GM18517 (cell line): ENCODE data around the gene ATP12A.

ENCODE experiments used
- ATAC-seq: cut with Tn5 transposase; IDR thresholded peaks from one replicate; pipeline ENCODE4 v1.9.1; 2021; ENCODE audit warnings: mild to moderate bottlenecking, moderate library complexity; ENCODE audit not compliant: unreplicated experiment

ATP12A gene

GRCh38 chr13:24662195-24663088 is 17.8 kb upstream of the ATP12A start:
- no peak for ATAC-seq

- ATAC-seq = no peak
Observed at GRCh38 chr13:24663089-24663395, 17.2 kb upstream of the ATP12A start.

- ATAC-seq = no peak
Observed at GRCh38 chr13:24663586-24663985, 16.6 kb upstream of the ATP12A start.

GRCh38 chr13:24664726-24665409 is 15.3 kb upstream of the ATP12A start:
- ATAC-seq = no peak

- no peak for ATAC-seq
Observed at GRCh38 chr13:24668511-24668910, 11.7 kb upstream of the ATP12A start.

- ATAC-seq = no peak
Observed at GRCh38 chr13:24668955-24669582, 11.1 kb upstream of the ATP12A start.

- ATAC-seq = no peak
Observed at GRCh38 chr13:24670174-24670573, 10.0 kb upstream of the ATP12A start.

- no peak for ATAC-seq
Observed at GRCh38 chr13:24670961-24671381, 9.2 kb upstream of the ATP12A start.

GRCh38 chr13:24671386-24672113 is 8.7 kb upstream of the ATP12A start:
- no peak for ATAC-seq

- no peak for ATAC-seq
Observed at GRCh38 chr13:24672141-24673132, 7.8 kb upstream of the ATP12A start.

GRCh38 chr13:24675806-24676570 is 4.2 kb upstream of the ATP12A start:
- no peak for ATAC-seq

GRCh38 chr13:24678151-24678550 is 2.1 kb upstream of the ATP12A start:
- no peak for ATAC-seq

- no peak for ATAC-seq
Observed at GRCh38 chr13:24679686-24680085, 522 bp upstream of the ATP12A start.

GRCh38 chr13:24680921-24681604 is 855 bp downstream of the ATP12A start:
- ATAC-seq = no peak

GRCh38 chr13:24681930-24682329 is 1.7 kb downstream of the ATP12A start:
- no peak for ATAC-seq

GRCh38 chr13:24682353-24682752 is 2.1 kb downstream of the ATP12A start:
- ATAC-seq = no peak

- no peak for ATAC-seq
Observed at GRCh38 chr13:24683351-24683750, 3.1 kb downstream of the ATP12A start.

GRCh38 chr13:24683838-24684599 is 3.8 kb downstream of the ATP12A start:
- ATAC-seq = no peak
